Panc1 (cell line): ENCODE measurements around the gene FNIP2. TPM values are rescaled to one million over a fixed set of nuclear protein-coding genes. Genes with fewer than 3 reads are reported as not detected.

Experiments
- ATAC-seq: fragments of 200-7000 bp; cut with Tn5 transposase; 2 replicates; pipeline ENCODE4 v1.9.1; 2020; ENCODE audit warnings: mild to moderate bottlenecking, moderate library complexity
- BruUV-seq: library from RNA; stranded (reverse); fragments of 400-500 nt; replicated peaks from 2 replicates; lab custom pipeline; 2021; lab: Mats Ljungman, UMichigan
- CTCF ChIA-PET: fragments of 300-600 bp; sonication (Branson Sonifier 250); formaldehyde crosslinking; loops from one replicate; lab custom pipeline; 2022; ENCODE audit warnings: antibody characterized with exemption; lab: Charles Lee
- POLR2A ChIA-PET: fragments of 300-600 bp; sonication (Branson Sonifier 250); formaldehyde crosslinking; loops from one replicate; lab custom pipeline; 2022; ENCODE audit warnings: antibody characterized with exemption; lab: Charles Lee
- DNase-seq: peaks from one replicate; pipeline ENCODE4 v3.0.0-alpha.2; 2010; ENCODE audit warnings: low read depth, low spot score
- H3K27ac ChIP-seq: 2 replicates; pipeline ENCODE4 v1.5.1; 2011; ENCODE audit warnings: mild to moderate bottlenecking, low read length, inconsistent platforms
- H3K27me3 ChIP-seq: fragments of 200-500 bp; sonication (Bioruptor generic); 2 replicates; pipeline ENCODE4 v1.6.0; 2014; ENCODE audit warnings: low read length, inconsistent platforms; ENCODE audit not compliant: control insufficient read depth, insufficient read depth
- H3K36me3 ChIP-seq: fragments of 200-500 bp; sonication (Bioruptor generic); 2 replicates; pipeline ENCODE4 v1.5.1; 2014; ENCODE audit warnings: inconsistent platforms, mild to moderate bottlenecking, low read length, moderate library complexity; ENCODE audit not compliant: control insufficient read depth, insufficient read depth
- H3K4me1 ChIP-seq: 2 replicates; pipeline ENCODE4 v1.5.1; 2011; ENCODE audit warnings: inconsistent platforms, mild to moderate bottlenecking, low read length, moderate library complexity; ENCODE audit not compliant: control insufficient read depth, insufficient read depth
- H3K4me3 ChIP-seq, 2 experiments: 2 replicates each; pipeline ENCODE4 v1.5.1; 2011 to 2012; ENCODE audit warnings: low read depth in 2 of 2, low read length in 2 of 2, mild to moderate bottlenecking in 2 of 2, inconsistent platforms in 1 of 2, moderate library complexity in 1 of 2
- H3K9me3 ChIP-seq: fragments of 200-500 bp; sonication (Bioruptor generic); 2 replicates; pipeline ENCODE4 v1.5.1; 2014; ENCODE audit warnings: low read depth, mild to moderate bottlenecking, inconsistent platforms, low read length, moderate library complexity; ENCODE audit not compliant: control insufficient read depth, insufficient read depth
- CTCF ChIP-seq: fragments of 450-650 bp; IDR thresholded peaks from 2 replicates; pipeline ENCODE4 v1.5.1; 2017; ENCODE audit warnings: mild to moderate bottlenecking
- POLR2AphosphoS5 ChIP-seq: IDR thresholded peaks from 2 replicates; pipeline ENCODE4 v1.6.1; 2012; ENCODE audit warnings: mild to moderate bottlenecking, low read depth, low read length, moderate library complexity
- REST ChIP-seq, 2 experiments: IDR thresholded peaks; 2 replicates each; pipeline ENCODE4 v1.6.1; 2011 to 2012; ENCODE audit warnings: low read depth in 2 of 2, control low read depth in 1 of 2, low read length in 1 of 2, mild to moderate bottlenecking in 1 of 2, moderate library complexity in 1 of 2; ENCODE audit not compliant: insufficient read depth in 1 of 2
- SIN3A ChIP-seq: IDR thresholded peaks from 2 replicates; pipeline ENCODE4 v1.6.1; 2012; ENCODE audit warnings: low read depth, mild to moderate bottlenecking, low read length, moderate library complexity, borderline replicate concordance; ENCODE audit not compliant: insufficient read depth
- TCF7L2 ChIP-seq: IDR thresholded peaks from 2 replicates; pipeline ENCODE4 v1.6.1; 2011; ENCODE audit warnings: mild to moderate bottlenecking, low read depth, low read length, inconsistent platforms
- in situ Hi-C: cut with HindIII; loops from 2 replicates; pipeline ENCODE4 v1.10.0; 2016; ENCODE audit warnings: low sequenced_read_pairs, low pct_unique_long_range_greater_than_20kb
- intact Hi-C: fragments of 100-400 bp; cut with micrococcal nuclease; formaldehyde crosslinking; loops from one replicate; pipeline ENCODE4 v1.10.0; 2022; ENCODE audit not compliant: unreplicated experiment
- total RNA-seq: library from RNA; stranded (reverse); gene quantifications from one replicate; pipeline ENCODE4 v1.2.1, GENCODE V29; 2021; ENCODE audit not compliant: unreplicated experiment

The FNIP2 gene
- total RNA-seq, 1 experiment from 2014 or later, result 17.7 TPM

GRCh38 chr4:158801066-158801465 is 32.2 kb downstream of the FNIP2 start:
- DNase-seq (no peak), ATAC-seq (no peak)
- ChIA-PET POLR2A (no interaction called here), CTCF (no interaction called here)
- Histone ChIP-seq H3K36me3 (no peaks in the 10 kb centered on the region), H3K27ac (no peak overlapping the region), H3K4me1 (peaks cover 12% of the 10 kb centered on the region; the same call in 1 of the 2 replicates), H3K4me3 (no peak overlapping the region), H3K9me3 (no peaks in the 10 kb centered on the region), H3K27me3 (no peaks in the 10 kb centered on the region)
- BruUV-seq, result no TSS peak
- intact Hi-C loops (no loop called here), in situ Hi-C loops (no loop called here)
- TF ChIP-seq SIN3A, result no peak
- TF ChIP-seq TCF7L2, result no peak
- no peak for TF ChIP-seq POLR2AphosphoS5
- no peak for TF ChIP-seq REST (IDR thresholded peaks at IDR 0.05; ENCODE audit: insufficient read depth in 1 of 2, low read depth in 2 of 2, low read length in 1 of 2)
- no peak for TF ChIP-seq CTCF

GRCh38 chr4:158801677-158802076 is 32.9 kb downstream of the FNIP2 start:
- DNase-seq, result no peak
- Histone ChIP-seq H3K27ac (no peak overlapping the region), H3K27me3 (no peaks in the 10 kb centered on the region), H3K4me3 (no peak overlapping the region), H3K36me3 (no peaks in the 10 kb centered on the region), H3K9me3 (no peaks in the 10 kb centered on the region), H3K4me1 (peaks cover 12% of the 10 kb centered on the region; the same call in 1 of the 2 replicates)
- no peak for ATAC-seq
- POLR2A ChIA-PET, result no interaction called here
- CTCF ChIA-PET, result no interaction called here
- no TSS peak for BruUV-seq
- no peak for TF ChIP-seq TCF7L2
- in situ Hi-C loops (no loop called here), intact Hi-C loops (no loop called here)

GRCh38 chr4:158802914-158803313 is 34.1 kb downstream of the FNIP2 start:
- no peak overlapping the region for H3K27ac ChIP-seq
- TF ChIP-seq REST (IDR thresholded peaks at IDR 0.05; ENCODE audit: insufficient read depth in 1 of 2, low read depth in 2 of 2, low read length in 1 of 2), result no peak
- TF ChIP-seq POLR2AphosphoS5, result no peak
- TF ChIP-seq CTCF, result no peak
- no peak for TF ChIP-seq SIN3A
- TF ChIP-seq TCF7L2, result no peak
- no peaks in the 10 kb centered on the region for H3K9me3 ChIP-seq
- intact Hi-C loops, result no loop called here
- H3K36me3 ChIP-seq, result no peaks in the 10 kb centered on the region
- peaks cover 12% of the 10 kb centered on the region; the same call in 1 of the 2 replicates for H3K4me1 ChIP-seq
- BruUV-seq, result no TSS peak
- no peaks in the 10 kb centered on the region for H3K27me3 ChIP-seq
- CTCF ChIA-PET, result no interaction called here
- ATAC-seq (no peak), DNase-seq (no peak)
- in situ Hi-C loops, result no loop called here
- H3K4me3 ChIP-seq, result no peak overlapping the region
- POLR2A ChIA-PET, result no interaction called here
